Neural progenitor cell (in vitro differentiated cells): Measurements from ENCODE around the gene PEX7. TPM values are rescaled to one million over a fixed set of nuclear protein-coding genes. Genes with fewer than 3 reads are reported as not detected.
"Not testable (repeated sequence)": the region's sequence is repeated elsewhere in the genome, so short reads cannot be mapped to it uniquely, and the experiment has no call there.

ENCODE experiments used
- DNase-seq: peaks from one replicate; pipeline ENCODE4 v3.0.0-alpha.2; 2016; ENCODE audit warnings: low spot score
- H2AFZ ChIP-seq: fragments of 200-600 bp; sonication (generic); replicated peaks from 2 replicates; pipeline ENCODE4 v1.6.1; 2016; ENCODE audit warnings: antibody characterized with exemption
- H3F3A ChIP-seq: fragments of 200-600 bp; sonication (generic); 2 replicates; pipeline ENCODE4 v1.6.1; 2016; ENCODE audit warnings: antibody characterized with exemption, low read depth
- H3K27ac ChIP-seq: fragments of 200-600 bp; sonication (generic); 2 replicates; pipeline ENCODE4 v1.5.1; 2016; ENCODE audit warnings: mild to moderate bottlenecking
- H3K27me3 ChIP-seq: fragments of 200-600 bp; sonication (generic); 2 replicates; pipeline ENCODE4 v1.6.1; 2016; ENCODE audit warnings: mild to moderate bottlenecking, moderate library complexity
- H3K36me3 ChIP-seq: fragments of 200-600 bp; sonication (generic); 2 replicates; pipeline ENCODE4 v1.5.1; 2016
- H3K4me1 ChIP-seq: fragments of 200-600 bp; sonication (generic); 2 replicates; pipeline ENCODE4 v1.6.1; 2016; ENCODE audit warnings: mixed run types
- H3K4me2 ChIP-seq: fragments of 200-600 bp; sonication (generic); 2 replicates; pipeline ENCODE4 v1.6.1; 2016
- H3K4me3 ChIP-seq: fragments of 200-600 bp; sonication (generic); 2 replicates; pipeline ENCODE4 v1.5.1; 2016
- H3K79me2 ChIP-seq: fragments of 200-600 bp; sonication (generic); 2 replicates; pipeline ENCODE4 v1.6.1; 2016; ENCODE audit warnings: low read depth
- H3K9ac ChIP-seq: fragments of 200-600 bp; sonication (generic); 2 replicates; pipeline ENCODE4 v1.6.1; 2016
- H3K9me3 ChIP-seq: fragments of 200-600 bp; sonication (generic); 2 replicates; pipeline ENCODE4 v1.5.1; 2016; ENCODE audit warnings: low read depth
- H4K20me1 ChIP-seq: fragments of 200-600 bp; sonication (generic); 2 replicates; pipeline ENCODE4 v1.6.1; 2016; ENCODE audit warnings: low read depth
- H3K27ac Mint-ChIP-seq: 3 replicates; pipeline ENCODE4 v1.8.0; 2021; ENCODE audit warnings: mixed read lengths
- H3K27me3 Mint-ChIP-seq: 2 replicates; pipeline ENCODE4 v1.8.0; 2022; ENCODE audit warnings: low read depth, mild to moderate bottlenecking, inconsistent platforms, moderate library complexity, mixed read lengths; ENCODE audit not compliant: insufficient read depth
- H3K36me3 Mint-ChIP-seq: 3 replicates; pipeline ENCODE4 v1.8.0; 2021; ENCODE audit warnings: mixed read lengths
- H3K4me1 Mint-ChIP-seq: 3 replicates; pipeline ENCODE4 v1.8.0; 2021; ENCODE audit warnings: mixed read lengths
- H3K4me3 Mint-ChIP-seq: 3 replicates; pipeline ENCODE4 v1.8.0; 2021; ENCODE audit warnings: mild to moderate bottlenecking, moderate library complexity, mixed read lengths
- H3K9me3 Mint-ChIP-seq: 3 replicates; pipeline ENCODE4 v1.8.0; 2020; ENCODE audit warnings: mixed read lengths
- CTCF ChIP-seq: fragments of 200-600 bp; sonication (generic); IDR thresholded peaks from 2 replicates; pipeline ENCODE4 v1.5.1; 2017; ENCODE audit warnings: antibody characterized with exemption, mild to moderate bottlenecking
- EZH2 ChIP-seq: fragments of 200-600 bp; sonication (generic); IDR thresholded peaks from 2 replicates; pipeline ENCODE4 v1.6.1; 2017; ENCODE audit warnings: antibody characterized with exemption, mild to moderate bottlenecking, moderate library complexity
- EZH2phosphoT487 ChIP-seq: fragments of 200-600 bp; sonication (generic); IDR thresholded peaks from 2 replicates; pipeline ENCODE4 v1.6.1; 2017; ENCODE audit warnings: antibody characterized with exemption
- total RNA-seq: library from RNA; depleted of rRNA; stranded (reverse); fragments of >200 nt; gene quantifications from 2 replicates; pipeline ENCODE4 v1.2.3, GENCODE V29; 2015; ENCODE audit warnings: low replicate concordance

PEX7 gene
- total RNA-seq, 1 donor from 2014 or later: 16.9 TPM

- Histone ChIP-seq H2AFZ (no peak overlapping the region), H3K9me3 (no peaks in the 10 kb centered on the region), H3K4me3 (no peak overlapping the region), H3K9ac (no peak overlapping the region), H4K20me1 (no peaks in the 10 kb centered on the region), H3K79me2 (no peaks in the 10 kb centered on the region), H3K27ac (no peak overlapping the region), H3K4me2 (no peak overlapping the region), H3F3A (no peaks in the 10 kb centered on the region), H3K4me1 (peaks cover 5% of the 10 kb centered on the region), H3K27me3 (peaks cover 47% of the 10 kb centered on the region), H3K36me3 (no peaks in the 10 kb centered on the region)
- peaks cover 6% of the 10 kb centered on the region for H3K4me1 Mint-ChIP-seq
- no peak for DNase-seq
- peaks cover 5% of the 10 kb centered on the region for H3K36me3 Mint-ChIP-seq
- H3K27ac Mint-ChIP-seq: no peak overlapping the region
- TF ChIP-seq EZH2 (no peak), EZH2phosphoT487 (no peak), CTCF (no peak)
- no peak overlapping the region for H3K4me3 Mint-ChIP-seq
- peaks cover 3% of the 10 kb centered on the region for H3K9me3 Mint-ChIP-seq
- H3K27me3 Mint-ChIP-seq: peaks cover 15% of the 10 kb centered on the region
Measured at GRCh38 chr6:136788069-136788902, 34.1 kb upstream of the PEX7 start.

GRCh38 chr6:136789440-136789839 is 33.0 kb upstream of the PEX7 start:
- H3K27me3 Mint-ChIP-seq: peaks cover 24% of the 10 kb centered on the region

DNA sequence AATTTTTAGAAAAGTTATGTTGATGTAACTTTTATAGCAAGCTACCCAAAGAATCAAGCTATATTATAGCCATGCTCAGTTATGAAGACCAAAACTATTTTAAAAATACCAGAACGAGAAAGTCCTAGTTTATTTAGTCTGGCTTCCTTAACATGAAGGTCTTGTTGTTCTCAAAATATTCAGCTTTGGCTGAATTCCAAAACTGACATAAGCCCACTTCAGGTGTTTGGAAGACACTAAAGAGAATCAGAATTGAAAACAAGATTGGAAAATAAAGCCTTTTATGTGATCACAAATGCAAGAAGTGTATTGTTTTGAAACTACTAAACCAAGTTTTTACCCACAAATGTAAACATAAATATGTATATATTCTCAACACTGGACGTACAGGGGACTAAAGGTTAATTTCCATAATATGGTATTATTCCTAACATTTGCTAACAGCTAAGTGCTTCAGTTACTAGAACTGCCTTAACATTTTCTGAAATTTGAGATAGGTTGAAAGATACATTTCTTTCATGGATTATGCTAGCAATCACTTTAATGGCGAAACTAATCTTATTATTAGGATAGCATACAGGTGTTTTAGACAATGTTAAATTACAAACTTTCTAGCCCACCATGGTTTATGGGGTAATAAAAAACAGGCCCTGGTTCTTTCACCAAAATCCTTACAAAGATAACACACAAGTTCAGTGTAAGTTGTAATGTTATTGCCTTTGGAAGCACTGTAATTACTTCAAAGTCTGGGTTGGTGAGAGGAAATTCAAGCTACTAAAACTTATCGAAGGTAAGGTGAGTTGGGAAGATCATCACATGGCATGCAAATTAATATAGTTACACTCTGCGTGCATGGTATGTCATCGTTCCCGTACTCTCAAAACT is 31.7 kb upstream of the PEX7 start:
- H2AFZ ChIP-seq: no peak overlapping the region
- Mint-ChIP-seq H3K27me3 (peaks cover 24% of the 10 kb centered on the region), H3K4me3 (peak overlapping the region; percentile 90), H3K9me3 (peaks cover 3% of the 10 kb centered on the region), H3K36me3 (peaks cover 5% of the 10 kb centered on the region), H3K4me1 (peaks cover 6% of the 10 kb centered on the region), H3K27ac (peak overlapping the region; percentile 62)
- H3F3A ChIP-seq: no peaks in the 10 kb centered on the region
- H3K79me2 ChIP-seq: no peaks in the 10 kb centered on the region
- no peak for DNase-seq
- TF ChIP-seq EZH2 (no peak), EZH2phosphoT487 (no peak), CTCF (no peak)
- peak overlapping the region; percentile 78 for H3K4me2 ChIP-seq
- no peaks in the 10 kb centered on the region for H3K9me3 ChIP-seq
- no peaks in the 10 kb centered on the region for H3K36me3 ChIP-seq
- H4K20me1 ChIP-seq: no peaks in the 10 kb centered on the region
- H3K4me1 ChIP-seq: peaks cover 5% of the 10 kb centered on the region
- peak overlapping the region; percentile 51 for H3K4me3 ChIP-seq
- H3K9ac ChIP-seq: no peak overlapping the region
- peaks cover 67% of the 10 kb centered on the region for H3K27me3 ChIP-seq
- H3K27ac ChIP-seq: no peak overlapping the region

More at GRCh38 chr6:136789440-136789839, 33.0 kb upstream of the PEX7 start:
- not testable (repeated sequence) for H3K4me3 ChIP-seq, H3K9me3 Mint-ChIP-seq, H3K9ac ChIP-seq, H3K79me2 ChIP-seq, H3K36me3 ChIP-seq, H3K36me3 Mint-ChIP-seq, H3K4me2 ChIP-seq, H3K9me3 ChIP-seq, H4K20me1 ChIP-seq, H3K4me1 Mint-ChIP-seq, H3K27ac Mint-ChIP-seq, H2AFZ ChIP-seq, H3F3A ChIP-seq, H3K4me3 Mint-ChIP-seq, H3K4me1 ChIP-seq, H3K27ac ChIP-seq, DNase-seq
- peaks cover 59% of the 10 kb centered on the region for H3K27me3 ChIP-seq
